HepG2 (cell line): ENCODE data around the gene TOM1L2. TPM values are rescaled to one million over a fixed set of nuclear protein-coding genes. Genes with fewer than 3 reads are reported as not detected.
A peak's percentile ranks its signal among the peaks of the same experiment; 100 is the strongest.

Experiments
- ATAC-seq: fragments of 200-7000 bp; cut with Tn5 transposase; 3 replicates; pipeline ENCODE4 v1.9.1; 2020; ENCODE audit warnings: mild to moderate bottlenecking, moderate library complexity
- BruUV-seq: library from RNA; stranded (reverse); fragments of 400-500 nt; replicated peaks from 2 replicates; lab custom pipeline; 2021; lab: Mats Ljungman, UMichigan
- CTCF ChIA-PET: fragments of 300-600 bp; formaldehyde crosslinking; extraction: SDS; loops from one replicate; lab custom pipeline; 2021; ENCODE audit warnings: low total read pairs, inconsistent platforms, low intra/inter-chr PET ratio; lab: Yijun Ruan, JAX
- POLR2A ChIA-PET: fragments of 350-600 bp; sonication (Branson Sonifier 250); formaldehyde crosslinking; loops from one replicate; lab custom pipeline; 2020; ENCODE audit warnings: antibody characterized with exemption, inconsistent platforms; lab: Yijun Ruan, JAX
- DNase-seq: peaks from one replicate; pipeline ENCODE4 v3.0.0-alpha.2; 2015; ENCODE audit warnings: low spot score
- FAIRE-seq: peaks from 3 replicates; lab custom pipeline; 2011; peaks lifted over from hg19 to GRCh38; lab: Jason Lieb, UNC
- H2AFZ ChIP-seq: one replicate; pipeline ENCODE4 v1.6.1; 2011; ENCODE audit warnings: low read length, inconsistent platforms
- H3K27ac ChIP-seq: fragments of 300-600 bp; 3 replicates; pipeline ENCODE4 v1.8.0; 2011; ENCODE audit warnings: mixed run types, mild to moderate bottlenecking, mixed read lengths, low read length, inconsistent platforms; ENCODE audit not compliant: insufficient read depth; ENCODE audit errors: extremely low read length
- H3K27me3 ChIP-seq, 2 experiments: fragments of 200-600 bp in 1 of 2; 2 replicates in 1 of 2; 3 replicates in 1 of 2; pipeline versions ENCODE4 v1.6.0 to v1.8.0; 2011; ENCODE audit warnings: low read length in 2 of 2, mild to moderate bottlenecking in 2 of 2, moderate library complexity in 2 of 2, inconsistent platforms in 1 of 2; ENCODE audit not compliant: insufficient read depth in 2 of 2, control insufficient read depth in 1 of 2
- H3K36me3 ChIP-seq, 2 experiments: fragments of 200-600 bp in 1 of 2; replicated peaks in 1 of 2; 2 replicates in 1 of 2; 3 replicates in 1 of 2; pipeline versions ENCODE4 v1.5.1 to v1.8.0; 2011; ENCODE audit warnings: low read length in 2 of 2, inconsistent platforms in 1 of 2; ENCODE audit not compliant: insufficient read depth in 2 of 2, control insufficient read depth in 1 of 2
- H3K4me1 ChIP-seq: 2 replicates; pipeline ENCODE4 v1.5.1; 2012; ENCODE audit warnings: low read length, inconsistent platforms; ENCODE audit not compliant: insufficient read depth
- H3K4me2 ChIP-seq: 2 replicates; pipeline ENCODE4 v1.6.0; 2011; ENCODE audit warnings: low read depth, low read length, inconsistent platforms
- H3K4me3 ChIP-seq, 3 experiments: fragments of 200-600 bp in 1 of 3; sonication (generic), shearing (Covaris generic) in 1 of 3; replicated peaks in 1 of 3; 2 replicates each; pipeline ENCODE4 v1.5.1; 2011 to 2016; ENCODE audit warnings: low read length in 3 of 3, inconsistent platforms in 2 of 3, low read depth in 2 of 3, mild to moderate bottlenecking in 2 of 3, control low read depth in 1 of 3, mixed read lengths in 1 of 3; ENCODE audit not compliant: insufficient read depth in 1 of 3
- H3K79me2 ChIP-seq: one replicate; pipeline ENCODE4 v1.6.1; 2011; ENCODE audit warnings: low read length, inconsistent platforms; ENCODE audit not compliant: insufficient read depth
- H3K9ac ChIP-seq: 2 replicates; pipeline ENCODE4 v1.6.0; 2011; ENCODE audit warnings: mild to moderate bottlenecking, low read depth, low read length, inconsistent platforms; ENCODE audit not compliant: insufficient read depth
- H3K9me3 ChIP-seq: 2 replicates; pipeline ENCODE4 v1.5.1; 2012; ENCODE audit warnings: mild to moderate bottlenecking, low read length
- H4K20me1 ChIP-seq: 2 replicates; pipeline ENCODE4 v1.6.0; 2011; ENCODE audit warnings: inconsistent platforms, mild to moderate bottlenecking, low read length, moderate library complexity; ENCODE audit not compliant: insufficient read depth
- AGO2 ChIP-seq: fragments of 200-400 bp; formaldehyde crosslinking; optimal IDR thresholded peaks from 2 replicates; pipeline ENCODE3; 2017; ENCODE audit warnings: mild to moderate bottlenecking, low read depth, low read length, moderate library complexity
- ETV6 ChIP-seq: sonication (generic); formaldehyde crosslinking; conservative IDR thresholded peaks from 2 replicates; pipeline ENCODE4 v1.4.0; 2020; ENCODE audit warnings: missing genetic modification reagents
- FOXP1 ChIP-seq, 2 experiments: fragments of 450-650 bp in 1 of 2; IDR thresholded peaks; 2 replicates each; pipeline ENCODE4 v1.6.1; 2017 to 2018; ENCODE audit warnings: antibody characterized with exemption in 1 of 2
- RBM22 ChIP-seq: fragments of 200-400 bp; formaldehyde crosslinking; optimal IDR thresholded peaks from 2 replicates; pipeline ENCODE3; 2017; ENCODE audit warnings: mild to moderate bottlenecking, low read length, moderate library complexity
- RERE ChIP-seq: IDR thresholded peaks from 2 replicates; pipeline ENCODE4 v1.6.1; 2016; ENCODE audit warnings: low read depth, missing genetic modification reagents, missing compliant biosample characterization
- ZNF101 ChIP-seq: sonication (generic); formaldehyde crosslinking; IDR thresholded peaks from 2 replicates; pipeline ENCODE4 v1.4.0; 2020; ENCODE audit warnings: mild to moderate bottlenecking, low read depth, missing genetic modification reagents, borderline replicate concordance
- ZNF367 ChIP-seq: sonication (generic); formaldehyde crosslinking; IDR thresholded peaks from 2 replicates; pipeline ENCODE4 v1.4.0; 2020; ENCODE audit warnings: missing genetic modification reagents, borderline replicate concordance
- ZNF614 ChIP-seq: IDR thresholded peaks from 2 replicates; pipeline ENCODE4 v1.6.1; 2018; ENCODE audit warnings: missing biosample characterization, missing genetic modification reagents, inconsistent platforms, borderline replicate concordance
- WGBS: methylation state at CpG from one replicate; pipeline ENCODE4 v1.1.6; 2017; ENCODE audit warnings: low lambda C conversion rate; 5-methylcytosine and 5-hydroxymethylcytosine counted together
- in situ Hi-C: cut with HindIII; loops from 2 replicates; pipeline ENCODE4 v1.10.0; 2017; ENCODE audit warnings: low pct_unique_long_range_greater_than_20kb; ENCODE audit not compliant: extremely low pct_ligation_motif_present
- intact Hi-C: fragments of 100-400 bp; cut with micrococcal nuclease; formaldehyde crosslinking; loops from one replicate; pipeline ENCODE4 v1.10.0; 2022; ENCODE audit not compliant: unreplicated experiment
- polyA plus RNA-seq, 8 experiments: library from polyadenylated mRNA; depleted of rRNA in 3 of 8; stranded (reverse) in 7 of 8; unstranded in 1 of 8; fragments of >200 nt; fragmentation: Illumina TruSeq in 4 of 8; extraction: Trizol in 4 of 8; gene quantifications; 2 replicates each; pipeline versions ENCODE4 v1.2.1 to v1.2.3, GENCODE V29; 2011 to 2016; ENCODE audit warnings: low read depth in 4 of 8, missing spikeins in 1 of 8, mixed read lengths in 1 of 8; ENCODE audit not compliant: insufficient read depth in 1 of 8
- total RNA-seq, 5 experiments: library from RNA; depleted of rRNA; stranded (reverse); fragments of >200 nt; fragmentation: Illumina TruSeq; extraction: Trizol; gene quantifications; 2 replicates each; pipeline ENCODE4 v1.2.3, GENCODE V29; 2016; ENCODE audit warnings: low read depth in 1 of 5

The TOM1L2 gene
- total and polyA plus RNA-seq, 2 of the 13 experiments (the other 11 are each of a cell fraction or from before 2014, with no cell fraction given), result 4.7 to 7.4 TPM

- H3K27ac ChIP-seq, result peak overlapping the region; percentile 47
- no peak overlapping the region for H3K4me3 ChIP-seq
- 86% methylated on average over 5 of the region's 9 CpGs for WGBS
- ChIA-PET CTCF (no interaction called here), POLR2A (no interaction called here)
- no TSS peak for BruUV-seq
- ATAC-seq (no peak), FAIRE-seq (no peak), DNase-seq (no peak)
- H3K4me1 ChIP-seq, result peaks cover 21% of the 10 kb centered on the region
- H3K9ac ChIP-seq, result no peak overlapping the region
- no peaks in the 10 kb centered on the region for H3K9me3 ChIP-seq
- in situ Hi-C loops (no loop called here), intact Hi-C loops (no loop called here)
- no peaks in the 10 kb centered on the region for H3K79me2 ChIP-seq
- no peaks in the 10 kb centered on the region for H3K27me3 ChIP-seq
- no peak for TF ChIP-seq ETV6 (CRISPR knock-in tag)
- no peak for TF ChIP-seq ZNF614
- no peak for TF ChIP-seq ZNF101 (CRISPR knock-in tag)
- TF ChIP-seq ZNF367, result no peak
- TF ChIP-seq FOXP1 (IDR thresholded peaks at IDR 0.05), result no peak
- TF ChIP-seq FOXP1 (CRISPR knock-in tag; IDR thresholded peaks at IDR 0.05), result no peak
- TF ChIP-seq AGO2, result peak; percentile 40
- no peak overlapping the region for H3K4me2 ChIP-seq
- H3K36me3 ChIP-seq, result peaks cover 9 to 11% of the 10 kb centered on the region in 2 experiments
- H2AFZ ChIP-seq, result no peak overlapping the region
- no peaks in the 10 kb centered on the region for H4K20me1 ChIP-seq
These were observed 166.6 kb downstream of the TOM1L2 start for GRCh38 chr17:17805575-17805974.

GRCh38 chr17:17804007-17804406 lies 168.2 kb downstream of the TOM1L2 start:
- Histone ChIP-seq H3K79me2 (no peaks in the 10 kb centered on the region), H4K20me1 (no peaks in the 10 kb centered on the region), H3K4me3 (no peak overlapping the region), H3K4me2 (no peak overlapping the region), H3K9ac (no peak overlapping the region), H3K27ac (no peak overlapping the region), H3K36me3 (peaks cover 10 to 12% of the 10 kb centered on the region in 2 experiments), H2AFZ (no peak overlapping the region), H3K9me3 (no peaks in the 10 kb centered on the region), H3K4me1 (peaks cover 21% of the 10 kb centered on the region), H3K27me3 (no peaks in the 10 kb centered on the region)
- BruUV-seq, result TSS peak; percentile 33
- FAIRE-seq (no peak), DNase-seq (no peak), ATAC-seq (no peak)
- in situ Hi-C loops (no loop called here), intact Hi-C loops (no loop called here)
- TF ChIP-seq RERE, result no peak
- TF ChIP-seq RBM22, result peak; percentile 72
- 100% methylated on average over 3 of the region's 3 CpGs for WGBS
- ChIA-PET POLR2A (no interaction called here), CTCF (no interaction called here)
